HEK293 (cell line): ENCODE measurements around the gene SCAMP5.

Experiments used
- CTCF ChIA-PET: fragments of 350-600 bp; formaldehyde crosslinking; extraction: SDS; loops from one replicate; lab custom pipeline; 2021; ENCODE audit warnings: antibody characterized with exemption; lab: Yijun Ruan, JAX
- POLR2A ChIA-PET: fragments of 300-600 bp; formaldehyde crosslinking; extraction: SDS; loops from one replicate; lab custom pipeline; 2020; ENCODE audit warnings: antibody characterized with exemption, inconsistent platforms; lab: Yijun Ruan, JAX
- H3K27ac ChIP-seq: fragments of 200-500 bp; sonication (Bioruptor generic); 2 replicates; pipeline ENCODE4 v1.5.1; 2014; ENCODE audit warnings: low read depth, low read length, control low read depth, inconsistent platforms; ENCODE audit errors: extremely low read depth
- H3K36me3 ChIP-seq, 2 experiments: fragments of 200-500 bp in 1 of 2; sonication (Bioruptor generic) in 1 of 2; 1 replicate in 1 of 2; 2 replicates in 1 of 2; pipeline ENCODE4 v1.5.1; 2014 to 2017; ENCODE audit warnings: inconsistent platforms in 2 of 2, low read length in 2 of 2; ENCODE audit not compliant: control insufficient read depth in 2 of 2, insufficient read depth in 1 of 2
- H3K4me1 ChIP-seq: fragments of 200-500 bp; sonication (Bioruptor generic); 2 replicates; pipeline ENCODE4 v1.5.1; 2014; ENCODE audit warnings: mild to moderate bottlenecking, low read length, inconsistent platforms; ENCODE audit not compliant: control insufficient read depth, insufficient read depth
- H3K4me3 ChIP-seq: 2 replicates; pipeline ENCODE4 v1.5.1; 2011; ENCODE audit warnings: low read depth, mild to moderate bottlenecking, control low read depth, low read length, moderate library complexity
- H3K9me3 ChIP-seq: fragments of 200-500 bp; sonication (Bioruptor generic); 2 replicates; pipeline ENCODE4 v1.5.1; 2014; ENCODE audit warnings: low read depth, low read length, inconsistent platforms; ENCODE audit not compliant: control insufficient read depth, insufficient read depth
- BCL11A ChIP-seq: fragments of 450-650 bp; formaldehyde crosslinking; IDR thresholded peaks from 2 replicates; pipeline ENCODE4 v1.5.1; 2016; ENCODE audit warnings: low read depth, missing biosample characterization, missing genetic modification characterization
- EGR2 ChIP-seq: fragments of 450-650 bp; formaldehyde crosslinking; IDR thresholded peaks from 2 replicates; pipeline ENCODE4 v1.5.1; 2016; ENCODE audit warnings: low read depth, missing biosample characterization, missing genetic modification characterization
- ZBTB48 ChIP-seq: fragments of 450-650 bp; formaldehyde crosslinking; IDR thresholded peaks from 2 replicates; pipeline ENCODE4 v1.5.1; 2016; ENCODE audit warnings: missing biosample characterization, missing genetic modification characterization
- ZFHX2 ChIP-seq: fragments of 450-650 bp; formaldehyde crosslinking; conservative IDR thresholded peaks from 2 replicates; pipeline ENCODE4 v1.5.1; 2016; ENCODE audit warnings: missing biosample characterization, missing genetic modification characterization
- ZFP69B ChIP-seq: fragments of 450-650 bp; formaldehyde crosslinking; IDR thresholded peaks from 2 replicates; pipeline ENCODE4 v1.5.1; 2016; ENCODE audit warnings: missing biosample characterization, missing genetic modification characterization
- ZNF184 ChIP-seq: fragments of 450-650 bp; IDR thresholded peaks from 2 replicates; pipeline ENCODE4 v1.5.1; 2018; ENCODE audit warnings: missing biosample characterization, mild to moderate bottlenecking, missing genetic modification characterization
- ZNF211 ChIP-seq: fragments of 450-650 bp; formaldehyde crosslinking; IDR thresholded peaks from 2 replicates; pipeline ENCODE4 v1.5.1; 2016; ENCODE audit warnings: low read depth, missing biosample characterization, missing genetic modification characterization
- ZNF223 ChIP-seq: fragments of 450-650 bp; formaldehyde crosslinking; IDR thresholded peaks from 2 replicates; pipeline ENCODE4 v1.5.1; 2016; ENCODE audit warnings: missing biosample characterization, missing genetic modification characterization
- ZNF548 ChIP-seq: fragments of 450-650 bp; formaldehyde crosslinking; IDR thresholded peaks from 2 replicates; pipeline ENCODE4 v1.5.1; 2016; ENCODE audit warnings: missing biosample characterization, missing genetic modification characterization
- ZNF600 ChIP-seq: fragments of 450-650 bp; formaldehyde crosslinking; IDR thresholded peaks from 2 replicates; pipeline ENCODE4 v1.5.1; 2016; ENCODE audit warnings: missing biosample characterization, missing genetic modification characterization
- ZNF629 ChIP-seq: fragments of 450-650 bp; formaldehyde crosslinking; IDR thresholded peaks from 2 replicates; pipeline ENCODE4 v1.5.1; 2017; ENCODE audit warnings: missing biosample characterization, missing genetic modification characterization
- ZNF664 ChIP-seq: fragments of 450-650 bp; formaldehyde crosslinking; IDR thresholded peaks from 2 replicates; pipeline ENCODE4 v1.5.1; 2016; ENCODE audit warnings: missing biosample characterization, missing genetic modification characterization
- TF ChIP-seq, protein P1 (sequence below): fragments of 450-650 bp; formaldehyde crosslinking; IDR thresholded peaks from 2 replicates; pipeline ENCODE4; 2016; ENCODE audit warnings: missing biosample characterization, missing genetic modification characterization
- TF ChIP-seq, protein P2 (sequence below): fragments of 450-650 bp; formaldehyde crosslinking; IDR thresholded peaks from 2 replicates; pipeline ENCODE4 v1.5.0; 2017; ENCODE audit warnings: missing biosample characterization, missing genetic modification characterization, borderline replicate concordance

Gene SCAMP5

DNA sequence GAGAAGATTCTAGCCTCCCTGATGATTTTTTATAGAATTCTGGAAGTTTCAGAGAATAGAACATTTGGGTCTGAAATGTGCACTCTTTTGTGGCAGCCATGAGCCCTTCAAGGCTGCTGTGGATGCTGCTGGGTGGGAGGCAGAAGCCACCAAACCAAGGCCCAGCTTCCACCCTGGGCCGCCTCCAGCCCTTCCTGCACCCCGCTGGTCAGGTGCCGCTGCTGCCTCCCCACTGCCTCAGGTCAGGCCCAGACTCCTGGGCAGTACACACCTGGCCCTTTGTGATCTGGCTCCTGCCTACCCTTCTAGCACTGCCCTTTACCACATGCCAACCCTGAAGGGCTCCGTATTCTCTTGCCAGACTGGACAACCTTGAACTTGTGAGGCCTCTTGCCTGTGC, 56.3 kb downstream of the SCAMP5 start:
- ChIA-PET POLR2A (interaction anchor here (1.6 kb wide), 1 partner anchor 150 kb away, joined by 4 read pairs; the partner anchor contains the start of gene C15orf39), CTCF (interaction anchor here (0.6 to 1.6 kb wide), 4 partner anchors 9 to 153 kb away, joined by 3 to 5 read pairs (median 4); no protein-coding TSS in a partner anchor)
- peaks cover 12% of the 10 kb centered on the region; the same call in 1 of the 2 replicates for H3K4me1 ChIP-seq
- TF ChIP-seq ZNF600 (tag by site-specific recombination) (0 out of 2 replicates have a peak, but pooled peaks have one; percentile 22), ZNF548 (tag by site-specific recombination) (no peak), ZFP69B (tag by site-specific recombination) (no peak), ZNF629 (tag by site-specific recombination) (no peak), BCL11A (tag by site-specific recombination) (no peak), ZFHX2 (tag by site-specific recombination) (no peak)
- H3K36me3 ChIP-seq = peaks cover 0 to 22% of the 10 kb centered on the region in 2 experiments; a peak in 1 of 3 replicates
- H3K4me3 ChIP-seq = no peak overlapping the region
- no peaks in the 10 kb centered on the region for H3K9me3 ChIP-seq
- H3K27ac ChIP-seq = no peak overlapping the region

DNA sequence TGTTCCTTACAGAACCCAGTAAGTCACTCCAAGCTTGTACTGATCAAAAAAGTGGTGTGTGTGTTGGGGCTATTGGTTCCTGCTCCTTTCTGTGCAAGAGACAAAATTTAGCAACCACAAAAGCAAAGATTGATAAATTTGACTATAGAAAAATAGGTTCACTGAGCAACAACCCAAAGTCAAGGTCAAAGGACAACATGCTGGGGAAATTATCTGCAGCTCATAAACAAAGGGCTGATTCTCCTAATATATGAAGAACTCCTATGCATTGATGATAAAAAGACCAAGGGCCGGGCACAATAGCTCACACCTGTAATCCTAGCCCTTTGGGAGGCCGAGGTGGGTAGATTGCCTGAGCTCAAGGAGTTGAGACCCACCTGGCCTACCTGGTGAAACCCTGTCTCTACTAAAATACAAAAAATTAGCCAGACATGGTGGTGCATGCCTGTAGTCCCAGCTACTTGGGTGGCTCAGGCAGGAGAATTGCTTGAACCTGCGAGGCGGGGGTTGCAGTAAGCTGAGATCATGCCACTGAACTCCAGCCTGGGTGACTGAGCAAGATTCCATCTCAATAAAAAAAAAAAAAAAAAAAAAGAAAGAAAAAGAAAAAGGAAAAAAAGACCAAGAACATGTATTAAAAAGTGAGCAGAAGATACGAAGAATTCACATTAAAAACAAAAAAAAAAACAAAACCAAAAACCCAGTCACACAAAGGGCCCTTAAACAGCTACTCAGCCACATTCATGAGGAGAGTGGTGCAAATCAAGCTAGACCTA, 57.8 kb downstream of the SCAMP5 start:
- ChIA-PET CTCF (interaction anchor here (0.7 to 1.9 kb wide), 4 partner anchors 8 to 255 kb away, joined by 3 to 5 read pairs (median 4); no protein-coding TSS in a partner anchor), POLR2A (interaction anchor here (0.7 to 0.8 kb wide), 2 partner anchors 30 to 55 kb away, joined by 3 to 4 read pairs; partner anchors contain the start of gene PPCDC)

DNA sequence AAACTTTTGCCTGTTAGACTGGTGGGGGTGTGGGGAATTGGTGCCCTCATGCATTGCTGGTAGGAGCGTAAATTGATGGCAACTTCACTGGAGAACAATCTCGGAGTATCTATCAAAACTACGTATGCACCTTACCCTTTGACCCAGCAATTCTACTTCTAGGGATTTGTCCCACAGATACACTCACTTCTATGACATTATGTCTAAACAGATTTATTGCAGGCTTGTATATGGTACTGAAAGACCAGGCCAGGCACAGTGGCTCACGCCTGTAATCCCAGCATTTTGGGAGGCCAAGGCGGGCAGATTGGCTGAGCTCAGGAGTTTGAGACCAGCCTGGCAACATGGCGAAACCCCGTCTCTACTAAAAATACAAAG, 58.4 kb downstream of the SCAMP5 start:
- POLR2A ChIA-PET = interaction anchor here (0.8 kb wide), 1 partner anchor 55 kb away, joined by 3 read pairs; no protein-coding TSS in a partner anchor

More for the DNA sequence above, 57.8 kb downstream of the SCAMP5 start:
- Histone ChIP-seq H3K36me3 (peaks cover 0 to 21% of the 10 kb centered on the region in 2 experiments; a peak in 1 of 3 replicates), H3K27ac (no peak overlapping the region), H3K9me3 (no peaks in the 10 kb centered on the region), H3K4me3 (no peak overlapping the region), H3K4me1 (peaks cover 5% of the 10 kb centered on the region; the same call in 1 of the 2 replicates)
- TF ChIP-seq ZNF664 (tag by site-specific recombination) (peak; percentile 57; the same call in 1 of the 2 replicates), ZNF223 (0 out of 2 replicates have a peak, but pooled peaks have one; percentile 61), ZNF184 (tag by site-specific recombination) (no peak), EGR2 (tag by site-specific recombination) (no peak)

More for the DNA sequence above, 58.4 kb downstream of the SCAMP5 start:
- Histone ChIP-seq H3K36me3 (peaks cover 0 to 15% of the 10 kb centered on the region in 2 experiments; a peak in 2 of 3 replicates), H3K4me1 (peaks cover 5% of the 10 kb centered on the region; the same call in 1 of the 2 replicates), H3K9me3 (no peaks in the 10 kb centered on the region), H3K4me3 (no peak overlapping the region), H3K27ac (no peak overlapping the region)
- CTCF ChIA-PET = interaction anchor here (0.7 to 1.9 kb wide), 4 partner anchors 9 to 254 kb away, joined by 3 to 5 read pairs (median 4); no protein-coding TSS in a partner anchor
- TF ChIP-seq ZNF211 (peak; percentile 86), ZNF548 (tag by site-specific recombination) (no peak), ZBTB48 (tag by site-specific recombination) (no peak)
- TF ChIP-seq, protein P1, sequence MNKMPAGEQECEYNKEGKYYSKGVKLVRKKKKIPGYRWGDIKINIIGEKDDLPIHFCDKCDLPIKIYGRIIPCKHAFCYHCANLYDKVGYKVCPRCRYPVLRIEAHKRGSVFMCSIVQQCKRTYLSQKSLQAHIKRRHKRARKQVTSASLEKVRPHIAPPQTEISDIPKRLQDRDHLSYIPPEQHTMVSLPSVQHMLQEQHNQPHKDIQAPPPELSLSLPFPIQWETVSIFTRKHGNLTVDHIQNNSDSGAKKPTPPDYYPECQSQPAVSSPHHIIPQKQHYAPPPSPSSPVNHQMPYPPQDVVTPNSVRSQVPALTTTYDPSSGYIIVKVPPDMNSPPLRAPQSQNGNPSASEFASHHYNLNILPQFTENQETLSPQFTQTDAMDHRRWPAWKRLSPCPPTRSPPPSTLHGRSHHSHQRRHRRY (tag by site-specific recombination) = no peak
- TF ChIP-seq, protein P2, sequence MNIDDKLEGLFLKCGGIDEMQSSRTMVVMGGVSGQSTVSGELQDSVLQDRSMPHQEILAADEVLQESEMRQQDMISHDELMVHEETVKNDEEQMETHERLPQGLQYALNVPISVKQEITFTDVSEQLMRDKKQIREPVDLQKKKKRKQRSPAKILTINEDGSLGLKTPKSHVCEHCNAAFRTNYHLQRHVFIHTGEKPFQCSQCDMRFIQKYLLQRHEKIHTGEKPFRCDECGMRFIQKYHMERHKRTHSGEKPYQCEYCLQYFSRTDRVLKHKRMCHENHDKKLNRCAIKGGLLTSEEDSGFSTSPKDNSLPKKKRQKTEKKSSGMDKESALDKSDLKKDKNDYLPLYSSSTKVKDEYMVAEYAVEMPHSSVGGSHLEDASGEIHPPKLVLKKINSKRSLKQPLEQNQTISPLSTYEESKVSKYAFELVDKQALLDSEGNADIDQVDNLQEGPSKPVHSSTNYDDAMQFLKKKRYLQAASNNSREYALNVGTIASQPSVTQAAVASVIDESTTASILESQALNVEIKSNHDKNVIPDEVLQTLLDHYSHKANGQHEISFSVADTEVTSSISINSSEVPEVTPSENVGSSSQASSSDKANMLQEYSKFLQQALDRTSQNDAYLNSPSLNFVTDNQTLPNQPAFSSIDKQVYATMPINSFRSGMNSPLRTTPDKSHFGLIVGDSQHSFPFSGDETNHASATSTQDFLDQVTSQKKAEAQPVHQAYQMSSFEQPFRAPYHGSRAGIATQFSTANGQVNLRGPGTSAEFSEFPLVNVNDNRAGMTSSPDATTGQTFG = no peak
- TF ChIP-seq, all 188 proteins: peak for 1
